Right lung (tissue), 5 donors: ENCODE data around the gene LRRC23. TPM values are rescaled to one million over a fixed set of nuclear protein-coding genes. Genes with fewer than 3 reads are reported as not detected.

Source experiments
- DNase-seq, 2 donors: peaks; one replicate each; pipeline ENCODE4 v3.0.0-alpha.2; 2013
- polyA plus RNA-seq, 5 donors: library from polyadenylated mRNA; unstranded; fragments of 120-200 nt; gene quantifications; one replicate each; pipeline versions ENCODE4 v1.2.1 to v1.2.3, GENCODE V29; 2013; ENCODE audit warnings: inconsistent platforms in 1 of 5, low replicate concordance in 1 of 5; ENCODE audit not compliant: insufficient read length in 5 of 5, insufficient read depth in 1 of 5

Gene LRRC23
- polyA plus RNA-seq, 5 donors: 14.1 to 34.8 (median 26.6) TPM

DNA sequence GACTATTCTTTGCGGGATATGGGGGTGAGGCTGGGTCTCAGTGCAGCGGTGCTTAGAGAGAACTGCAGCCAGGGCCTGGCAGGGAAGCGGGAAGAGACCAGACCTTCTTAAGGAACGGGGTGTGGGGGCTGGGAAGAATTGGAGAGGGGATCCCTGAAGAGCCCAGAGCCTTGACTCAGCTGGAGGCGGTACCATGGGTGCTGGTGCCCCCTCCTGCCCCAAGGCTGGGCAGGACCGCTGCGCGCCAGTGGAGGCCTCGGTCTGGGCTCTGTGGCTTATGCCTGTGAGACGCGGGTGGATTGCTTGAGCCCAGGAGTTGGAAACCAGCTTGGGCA is 37.7 kb downstream of the LRRC23 start:
- DNase-seq: no peak

DNA sequence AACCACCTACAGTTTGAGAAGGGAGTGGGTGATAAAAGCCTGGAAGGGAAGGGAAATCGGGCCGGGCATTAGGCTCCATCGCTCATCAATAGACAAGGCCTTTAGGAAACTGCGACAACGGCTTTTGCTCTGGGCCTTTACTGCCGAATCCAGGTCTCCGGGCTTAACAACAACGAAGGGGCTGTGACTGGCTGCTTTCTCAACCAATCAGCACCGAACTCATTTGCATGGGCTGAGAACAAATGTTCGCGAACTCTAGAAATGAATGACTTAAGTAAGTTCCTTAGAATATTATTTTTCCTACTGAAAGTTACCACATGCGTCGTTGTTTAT is 38.7 kb downstream of the LRRC23 start:
- peak in 1 of 2 donors; percentile 87 for DNase-seq

DNA sequence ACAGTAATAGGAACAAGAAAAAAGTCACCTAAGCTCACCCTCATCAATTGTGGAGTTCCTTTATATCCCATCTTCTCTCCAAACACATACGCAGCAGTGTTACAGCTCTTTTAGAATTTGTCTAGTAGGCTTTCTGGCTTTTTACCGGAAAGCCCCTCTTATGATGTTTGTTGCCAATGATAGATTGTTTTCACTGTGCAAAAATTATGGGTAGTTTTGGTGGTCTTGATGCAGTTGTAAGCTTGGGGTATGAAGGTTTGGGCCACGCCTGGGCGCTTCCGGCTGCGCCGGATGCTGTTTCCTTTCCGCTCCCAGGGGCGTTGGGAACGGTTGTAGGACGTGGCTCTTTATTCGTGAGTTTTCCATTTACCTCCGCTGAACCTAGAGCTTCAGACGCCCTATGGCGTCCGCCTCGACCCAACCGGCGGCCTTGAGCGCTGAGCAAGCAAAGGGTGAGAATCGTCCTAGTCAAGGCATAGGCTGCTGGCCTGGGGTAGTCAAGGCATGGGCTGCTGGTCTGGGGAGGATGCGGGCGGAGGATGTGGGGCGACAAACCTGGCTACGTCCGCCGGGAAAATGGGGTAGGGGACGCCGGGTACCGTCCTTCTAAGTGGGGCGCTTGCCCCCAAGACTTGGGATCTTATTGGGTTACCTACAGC is 39.2 kb downstream of the LRRC23 start, which contains the start of the genes C12orf57 and RNU7-1:
Gene C12orf57, plus strand, starts transcription at position 301 of the 659 bp plus-strand sequence. Its CDS starts 100 bp downstream, at position 401.
Gene RNU7-1, plus strand, starts transcription at position 95 of the 659 bp plus-strand sequence.
- peak; percentile 88 to 92 for DNase-seq

DNA sequence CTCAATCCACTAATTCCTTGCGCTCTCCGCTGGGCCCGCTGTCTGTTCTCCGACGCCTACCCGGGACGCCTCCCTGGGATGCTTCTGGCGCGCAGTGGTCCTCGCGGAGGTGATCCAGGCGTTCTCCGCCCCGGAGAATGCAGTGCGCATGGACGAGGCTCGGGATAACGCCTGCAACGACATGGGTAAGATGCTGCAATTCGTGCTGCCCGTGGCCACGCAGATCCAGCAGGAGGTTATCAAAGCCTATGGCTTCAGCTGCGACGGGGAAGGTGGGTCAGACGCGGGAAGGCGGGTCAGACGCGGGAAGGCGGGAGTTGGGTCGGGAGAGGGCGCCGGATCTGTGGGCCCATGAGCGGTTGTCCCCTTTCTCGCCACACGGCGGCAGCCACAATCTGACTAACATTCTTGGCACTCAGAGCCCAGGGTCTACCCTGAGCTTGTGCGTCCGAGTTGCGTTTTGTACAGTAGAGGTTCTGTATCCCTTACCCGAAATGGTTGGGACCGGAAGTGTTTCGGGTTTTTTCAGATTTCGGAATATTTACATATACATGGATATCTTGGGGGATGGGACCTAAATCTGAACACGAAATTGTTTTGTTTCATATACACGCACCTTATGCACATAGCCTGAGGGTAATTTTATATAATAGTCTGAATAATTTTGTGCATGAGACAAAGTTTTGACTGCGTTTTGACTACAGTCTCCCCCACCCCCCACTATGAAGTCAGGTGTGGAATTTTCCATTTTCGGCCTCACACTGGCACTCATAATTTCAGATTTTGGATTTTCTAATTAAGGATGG is 40.0 kb downstream of the LRRC23 start:
- peak; percentile 89 to 92 for DNase-seq

DNA sequence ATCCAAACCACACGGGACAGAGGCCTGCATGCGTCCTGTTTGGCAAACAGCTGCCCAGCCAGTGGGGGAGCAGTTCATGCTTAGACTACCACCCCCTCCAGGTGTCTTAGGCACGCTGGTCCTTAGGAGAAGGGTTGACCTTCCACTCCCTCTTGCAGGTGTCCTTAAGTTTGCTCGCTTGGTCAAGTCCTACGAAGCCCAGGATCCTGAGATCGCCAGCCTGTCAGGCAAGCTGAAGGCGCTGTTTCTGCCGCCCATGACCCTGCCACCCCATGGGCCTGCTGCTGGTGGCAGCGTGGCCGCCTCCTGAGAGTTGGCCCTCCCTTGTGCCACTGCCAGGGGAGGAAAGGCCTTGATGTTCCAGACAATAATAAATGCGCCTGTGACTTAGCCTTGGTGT is 41.0 kb downstream of the LRRC23 start:
- DNase-seq: no peak

DNA sequence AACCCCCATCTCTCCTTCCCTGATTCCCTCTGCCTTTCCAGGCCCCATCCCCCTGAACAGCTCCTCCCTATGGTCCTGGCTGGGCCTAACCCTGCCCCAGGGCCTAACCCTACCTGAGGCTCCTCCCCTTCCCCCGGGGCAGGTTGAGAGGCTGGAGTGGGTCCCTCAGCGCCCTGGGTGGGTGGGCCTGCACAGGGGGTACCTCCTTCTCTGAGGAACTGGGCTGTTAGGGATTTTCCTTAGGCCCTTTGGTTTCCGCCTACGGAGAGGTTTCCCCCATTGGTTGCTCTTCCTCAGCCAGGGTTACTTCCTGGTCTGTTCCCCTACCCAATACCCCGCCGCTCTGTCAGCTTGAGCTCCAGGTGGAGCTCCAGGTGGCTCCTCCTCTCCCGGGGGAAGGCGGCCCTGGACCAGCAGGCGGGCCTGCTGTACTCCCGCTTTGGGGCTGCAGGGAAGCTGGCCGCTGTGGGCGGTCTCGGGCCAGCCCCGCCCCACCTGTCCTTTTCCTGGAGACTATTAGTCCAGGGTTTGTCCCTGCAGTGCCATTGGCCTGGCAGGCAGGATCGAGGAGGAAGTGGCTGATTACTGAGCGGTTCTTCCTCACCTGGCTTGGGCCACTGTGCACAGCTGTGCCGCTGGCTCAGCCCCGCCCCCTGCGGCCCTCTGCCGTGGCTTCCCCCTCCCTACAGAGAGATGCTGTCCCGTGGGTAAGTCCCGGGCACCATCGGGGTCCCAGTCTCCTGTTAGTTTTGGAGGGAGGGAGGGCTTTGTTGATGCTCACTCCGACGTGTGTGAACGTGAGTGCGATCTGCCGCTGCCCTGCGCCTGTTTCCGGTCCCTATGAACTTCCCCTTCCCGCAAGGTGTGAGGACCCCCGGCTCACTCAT is 41.7 kb downstream of the LRRC23 start:
- peak; percentile 77 to 78 for DNase-seq

DNA sequence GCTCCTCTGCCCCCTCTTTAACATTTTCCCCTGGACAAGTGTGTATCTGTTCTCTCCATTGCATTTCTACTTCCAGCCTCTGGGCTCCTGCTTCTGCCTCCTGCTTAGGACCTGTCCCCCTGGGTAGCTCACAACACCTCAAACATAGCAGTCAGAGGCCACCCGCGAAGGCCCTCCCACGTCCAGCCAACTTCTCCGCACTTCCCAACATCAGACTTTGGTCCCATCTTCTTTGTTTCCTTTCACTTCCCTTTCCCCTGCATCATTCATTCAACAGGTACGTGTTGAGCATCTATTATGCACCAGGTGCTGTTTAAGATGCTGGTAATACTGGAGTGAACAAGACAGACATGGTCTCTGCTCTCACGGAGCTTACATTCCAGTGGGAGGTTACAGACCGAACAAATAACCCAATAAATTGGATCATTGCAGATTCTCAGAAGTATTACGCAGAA is 42.3 kb downstream of the LRRC23 start:
- no peak for DNase-seq

DNA sequence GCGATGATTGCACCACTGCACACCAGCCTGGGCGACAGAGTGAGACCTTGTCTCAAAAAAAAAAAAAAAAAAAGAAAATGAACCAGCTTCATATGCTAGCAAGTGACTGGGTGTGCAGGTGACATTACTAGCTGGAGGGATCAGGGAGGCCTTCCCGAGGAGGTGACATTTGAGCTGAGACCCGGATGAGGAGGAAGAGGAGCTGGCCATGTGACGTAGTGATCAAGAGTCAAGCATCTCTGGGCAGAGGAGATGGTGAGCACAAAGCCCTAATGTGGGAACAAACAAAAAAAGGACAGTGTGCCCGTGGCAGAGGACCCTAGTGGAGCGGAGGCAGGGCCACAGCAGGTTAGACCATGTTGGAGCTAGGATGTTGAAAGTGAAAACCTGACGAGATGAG is 43.0 kb downstream of the LRRC23 start:
- DNase-seq: no peak

DNA sequence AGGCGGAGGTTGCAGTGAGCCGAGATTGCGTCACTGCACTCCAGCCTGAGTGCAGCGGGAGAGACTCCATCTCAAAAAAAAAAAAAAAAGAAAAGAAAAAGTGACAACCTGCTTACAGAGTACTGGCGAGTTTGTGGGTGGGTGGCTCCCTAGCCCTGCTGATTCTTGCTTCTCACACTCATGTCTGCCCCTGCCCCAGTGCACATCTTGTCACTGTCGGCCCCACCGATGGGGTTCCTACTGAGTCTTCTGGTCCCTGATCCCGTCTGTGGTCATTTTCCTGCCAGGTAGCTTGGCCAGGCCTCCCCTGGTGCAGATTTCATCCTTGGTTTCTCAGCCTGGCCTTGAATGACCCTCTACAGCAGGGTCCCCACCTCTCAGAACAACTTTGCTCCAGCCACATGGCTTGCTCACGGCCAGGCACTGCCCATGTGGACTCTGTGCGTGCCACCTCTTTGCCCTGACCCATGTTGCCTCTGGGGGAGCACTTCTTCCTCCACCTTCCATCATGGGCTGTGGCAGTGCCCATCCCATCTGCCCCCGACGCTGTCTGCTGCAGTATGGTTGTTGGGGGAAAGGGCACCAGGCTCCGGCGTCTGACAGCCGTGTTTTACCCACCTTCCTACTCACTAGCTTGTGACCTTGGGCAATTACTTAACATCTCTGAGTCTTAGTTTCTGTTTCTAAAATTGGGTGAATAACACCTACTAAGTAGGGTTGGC is 44.4 kb downstream of the LRRC23 start:
- DNase-seq: no peak

DNA sequence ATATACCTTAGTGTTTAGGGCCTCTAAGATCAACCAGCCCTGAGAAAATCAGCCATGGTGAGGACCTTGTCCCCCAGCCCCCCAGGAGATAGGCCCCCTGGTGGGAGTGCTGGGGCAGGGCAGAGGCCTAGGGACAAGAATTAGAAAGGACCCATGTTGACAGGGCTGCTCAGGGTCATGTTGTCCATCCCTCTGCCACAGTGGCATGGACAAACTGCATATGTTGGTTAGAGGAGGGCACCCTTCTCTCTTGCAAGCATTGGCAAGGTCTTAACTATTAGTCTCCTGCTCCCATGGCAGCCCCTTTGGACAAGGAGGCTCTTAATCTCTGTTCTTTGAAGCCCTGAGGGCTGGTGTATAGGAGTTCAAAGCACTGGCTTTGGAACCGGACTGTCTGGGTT is 45.8 kb downstream of the LRRC23 start:
- no peak for DNase-seq

DNA sequence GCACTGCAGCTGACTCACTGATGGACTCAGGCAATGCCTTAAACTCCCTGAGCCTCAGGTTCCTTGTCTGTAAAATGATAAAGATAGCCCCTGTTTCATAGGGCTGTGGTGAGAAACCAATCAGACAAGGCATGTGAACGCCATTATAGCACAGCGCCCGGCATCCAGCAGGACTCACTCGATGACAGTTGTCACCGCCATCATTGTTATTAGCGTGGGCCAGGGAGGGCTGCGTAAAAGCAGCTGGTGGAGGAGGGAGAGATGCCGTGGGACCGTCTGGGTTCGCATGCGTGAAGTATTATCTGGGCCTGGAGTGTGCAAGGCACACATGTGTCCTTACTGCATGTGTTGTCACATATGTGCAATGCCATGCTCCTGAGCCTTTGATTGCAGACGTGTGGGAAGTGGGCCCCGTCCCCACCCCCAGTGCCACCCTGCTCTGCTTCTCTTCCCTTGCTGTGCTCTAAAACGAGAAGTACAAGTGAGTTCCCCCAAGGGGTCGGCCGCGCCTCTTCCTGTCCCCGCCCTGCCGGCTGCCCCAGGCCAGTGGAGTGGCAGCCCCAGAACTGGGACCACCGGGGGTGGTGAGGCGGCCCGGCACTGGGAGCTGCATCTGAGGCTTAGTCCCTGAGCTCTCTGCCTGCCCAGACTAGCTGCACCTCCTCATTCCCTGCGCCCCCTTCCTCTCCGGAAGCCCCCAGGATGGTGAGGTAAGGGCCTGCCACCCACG is 46.4 kb downstream of the LRRC23 start, which contains the start of gene PTPN6:
Gene PTPN6, plus strand, starts transcription at position 546 of the 730 bp plus-strand sequence. Its CDS starts 157 bp downstream, at position 703.
- DNase-seq: no peak

DNA sequence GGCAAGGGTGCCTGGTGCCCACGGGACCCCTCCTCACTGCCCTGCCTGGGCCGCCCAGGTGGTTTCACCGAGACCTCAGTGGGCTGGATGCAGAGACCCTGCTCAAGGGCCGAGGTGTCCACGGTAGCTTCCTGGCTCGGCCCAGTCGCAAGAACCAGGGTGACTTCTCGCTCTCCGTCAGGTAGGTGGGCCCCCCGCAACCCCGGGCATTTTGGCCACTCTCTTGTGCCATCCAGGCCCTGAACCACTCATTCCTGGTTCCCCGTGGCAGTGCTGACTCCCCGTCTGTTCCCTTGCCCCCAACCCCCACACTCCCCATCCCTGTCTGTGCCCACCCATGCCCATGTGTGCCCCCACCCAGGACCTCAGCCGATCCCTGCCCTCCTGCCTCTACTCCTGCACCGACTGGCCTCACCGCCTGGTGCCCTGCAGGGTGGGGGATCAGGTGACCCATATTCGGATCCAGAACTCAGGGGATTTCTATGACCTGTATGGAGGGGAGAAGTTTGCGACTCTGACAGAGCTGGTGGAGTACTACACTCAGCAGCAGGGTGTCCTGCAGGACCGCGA is 47.0 kb downstream of the LRRC23 start:
- no peak for DNase-seq

DNA sequence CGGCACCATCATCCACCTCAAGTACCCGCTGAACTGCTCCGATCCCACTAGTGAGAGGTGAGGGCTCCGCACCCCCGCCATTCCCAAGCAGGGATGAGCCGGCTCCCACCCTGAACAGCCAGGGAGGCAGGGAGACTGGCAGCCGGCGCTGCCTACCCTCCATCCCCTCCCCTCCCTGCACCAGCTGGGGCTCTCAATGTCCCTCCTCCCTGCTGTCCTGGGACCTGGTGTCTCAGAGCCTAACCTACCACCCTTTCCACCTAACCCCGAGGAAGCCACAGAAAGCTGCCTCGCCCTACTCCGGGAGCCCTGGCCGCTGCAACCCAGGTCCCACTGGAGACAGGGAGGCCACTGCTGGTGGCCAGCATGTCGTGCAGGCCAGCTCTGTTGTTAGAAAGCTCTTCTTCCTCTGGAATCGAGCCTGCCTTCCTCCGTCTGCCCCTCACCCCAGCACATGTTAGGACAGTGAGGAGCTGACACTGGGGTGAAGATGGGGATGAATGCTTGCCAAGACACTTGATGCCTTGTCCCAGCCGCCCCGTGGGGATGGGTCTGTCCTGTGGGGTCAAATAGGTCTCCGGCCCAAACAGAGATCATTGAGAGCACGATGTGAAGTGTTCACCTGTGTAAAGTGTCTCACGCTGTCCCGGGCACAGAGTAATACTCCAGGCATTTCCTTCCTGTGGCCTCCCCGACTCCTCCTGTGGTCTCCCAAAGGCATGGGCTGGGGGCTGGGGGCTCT is 47.7 kb downstream of the LRRC23 start:
- no peak for DNase-seq

DNA sequence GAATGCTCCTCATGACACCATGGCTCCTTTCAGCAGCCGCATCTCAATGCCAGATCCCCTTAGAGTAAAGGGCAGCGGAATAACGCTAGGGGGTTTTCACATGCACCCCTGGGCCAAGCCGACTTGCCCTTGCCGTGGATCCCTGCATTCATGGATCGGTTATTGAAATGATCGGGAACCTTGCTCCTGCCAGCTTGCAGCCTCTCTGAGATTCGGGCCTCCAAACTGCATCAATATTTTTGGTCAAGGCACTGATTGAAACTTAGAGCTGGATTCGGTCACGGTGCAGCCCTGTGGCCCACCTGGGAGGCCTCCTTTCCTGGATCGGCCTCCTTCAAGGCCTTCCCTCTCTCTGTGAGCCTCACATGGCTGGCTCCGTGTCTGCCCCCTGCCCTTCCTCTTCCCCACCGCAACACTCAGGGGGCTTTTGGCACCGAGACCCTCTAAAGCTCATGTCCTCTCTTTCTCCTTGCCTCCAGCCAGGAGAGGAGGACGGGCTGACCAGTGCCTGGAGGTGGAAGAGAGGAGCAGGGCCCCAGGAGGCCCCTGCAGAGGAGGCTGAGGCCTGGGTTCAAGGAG is 48.3 kb downstream of the LRRC23 start:
- no peak for DNase-seq

DNA sequence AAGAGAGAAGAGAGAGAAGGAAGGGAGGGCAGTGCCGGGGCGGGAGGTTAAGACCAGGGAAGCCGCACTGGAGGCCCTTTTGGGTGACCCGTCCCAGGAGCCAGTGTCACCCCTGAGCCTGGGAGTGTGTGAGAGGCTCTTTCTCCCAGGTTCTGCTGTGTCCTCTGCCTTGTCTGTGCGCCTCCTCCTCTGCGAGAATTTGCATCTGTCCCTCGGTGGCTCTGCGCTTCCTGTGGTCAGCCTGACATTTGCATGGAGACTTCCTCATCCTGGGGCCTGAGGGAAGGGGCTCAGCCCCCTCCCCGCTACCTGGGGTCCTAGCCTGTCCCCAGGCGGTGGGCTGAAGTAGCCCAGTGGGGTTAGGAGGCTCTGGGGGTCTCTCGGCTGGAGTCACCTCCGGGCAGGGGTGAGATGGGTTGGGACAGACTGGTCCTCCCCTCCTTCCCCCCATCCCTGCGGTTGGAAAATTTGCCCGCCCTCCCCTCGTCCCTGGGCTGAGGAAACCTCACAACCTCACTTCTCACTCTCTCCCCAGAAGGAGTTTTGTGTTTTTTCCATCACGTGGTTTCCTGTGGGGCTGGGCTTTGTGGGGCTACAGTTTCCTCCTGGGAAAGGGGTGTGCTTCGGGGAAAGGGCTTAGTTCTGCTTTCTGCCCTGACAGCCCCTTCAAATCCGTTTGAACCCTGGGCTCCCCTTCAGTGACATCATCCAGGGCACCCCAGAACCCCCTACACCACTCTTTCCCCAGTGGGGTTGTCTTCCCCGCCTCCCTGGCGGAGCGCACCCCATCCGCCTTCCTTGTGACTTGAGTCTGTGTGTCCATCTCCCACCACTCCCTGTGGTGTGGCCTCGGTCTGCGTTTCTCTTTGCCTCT is 49.1 kb downstream of the LRRC23 start:
- DNase-seq: no peak

DNA sequence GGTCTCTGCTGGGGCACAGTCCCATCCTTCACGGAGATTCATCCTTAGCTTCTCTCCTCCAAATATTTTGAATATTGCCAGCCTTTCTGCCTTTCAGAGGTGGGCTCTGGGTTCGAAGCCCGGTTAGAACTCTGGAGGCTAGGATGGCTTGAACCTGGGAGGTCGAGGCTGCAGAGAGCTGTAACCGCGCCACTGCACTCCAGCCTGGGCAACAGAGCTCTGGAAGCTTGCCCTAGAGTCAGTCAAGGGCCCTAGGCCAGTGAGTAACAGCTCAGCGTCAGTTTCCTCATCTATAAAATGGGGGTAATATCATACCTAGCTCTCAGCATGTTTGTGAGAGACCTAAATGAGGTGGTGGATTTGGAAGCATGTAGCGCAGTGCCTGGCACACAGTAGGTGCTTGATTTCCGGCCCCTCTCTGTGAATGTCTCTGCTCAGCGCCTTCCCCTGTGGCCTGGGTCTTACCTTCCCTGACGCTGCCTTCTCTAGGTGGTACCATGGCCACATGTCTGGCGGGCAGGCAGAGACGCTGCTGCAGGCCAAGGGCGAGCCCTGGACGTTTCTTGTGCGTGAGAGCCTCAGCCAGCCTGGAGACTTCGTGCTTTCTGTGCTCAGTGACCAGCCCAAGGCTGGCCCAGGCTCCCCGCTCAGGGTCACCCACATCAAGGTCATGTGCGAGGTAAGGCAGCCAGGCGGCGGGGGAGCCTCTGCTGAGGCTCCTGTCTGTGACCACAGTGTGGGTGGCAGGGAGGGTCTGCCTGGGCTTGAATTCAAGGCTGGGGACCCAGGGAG is 49.9 kb downstream of the LRRC23 start:
- no peak for DNase-seq
